Retinal pigment epithelial cell (primary cell): ENCODE results near the gene ADGB.

Experiments
- DNase-seq: peaks from one replicate; pipeline ENCODE4 v3.0.0-alpha.2; 2010; ENCODE audit warnings: low read depth
- H3K4me3 ChIP-seq: 2 replicates; pipeline ENCODE4 v1.5.1; 2011; ENCODE audit warnings: mild to moderate bottlenecking, low read length, control low read depth, moderate library complexity
- CTCF ChIP-seq: conservative IDR thresholded peaks from 2 replicates; pipeline ENCODE4 v1.5.1; 2011; ENCODE audit warnings: low read depth, low read length, control low read depth, inconsistent platforms

Gene ADGB

DNA sequence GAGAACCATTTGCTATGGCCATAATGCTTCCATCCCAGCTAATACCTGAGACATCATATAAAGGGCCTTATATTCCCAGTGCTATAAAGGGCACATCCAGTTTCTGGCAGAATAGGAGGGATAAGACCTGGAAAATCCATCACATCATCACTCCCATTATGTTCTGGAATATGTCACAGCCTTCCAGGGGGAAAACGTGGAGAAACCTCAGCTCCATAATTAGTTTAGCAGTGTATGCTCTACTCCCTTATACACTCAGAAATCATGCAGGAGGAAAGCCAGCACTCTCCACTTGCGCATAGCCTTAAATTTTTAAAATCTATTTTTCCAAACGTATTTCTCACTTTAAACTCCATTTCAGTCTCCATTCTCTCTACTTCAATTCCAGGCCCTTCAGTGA, 140.9 kb downstream of the ADGB start:
- no peak for DNase-seq
- no peak for TF ChIP-seq CTCF

DNA sequence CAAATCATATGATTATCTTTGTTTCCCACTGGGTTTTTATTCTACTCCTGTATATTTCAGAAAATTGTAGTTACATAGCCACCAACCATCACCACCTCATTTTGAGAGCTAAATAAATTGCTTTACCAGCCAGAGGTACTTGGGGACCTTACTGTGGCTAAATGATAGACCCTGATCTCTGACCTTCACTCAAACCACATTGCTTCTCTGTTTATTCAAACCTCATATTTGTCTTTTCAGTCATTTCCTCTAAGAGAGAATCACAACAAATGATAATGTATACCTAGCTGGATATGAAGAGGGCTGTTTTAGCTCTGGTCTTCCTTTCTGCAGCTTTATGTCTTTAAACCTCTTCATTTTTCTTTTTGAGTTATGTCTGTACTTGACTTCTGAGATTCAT, 142.8 kb downstream of the ADGB start:
- TF ChIP-seq CTCF, result no peak
- H3K4me3 ChIP-seq, result no peak overlapping the region
- DNase-seq, result no peak

More for the DNA sequence above, 140.9 kb downstream of the ADGB start:
- no peak overlapping the region for H3K4me3 ChIP-seq

- no peak for DNase-seq
- no peak for TF ChIP-seq CTCF
- H3K4me3 ChIP-seq, result no peak overlapping the region
Observed at GRCh38 chr6:146753306-146753705, 154.5 kb downstream of the ADGB start.

DNA sequence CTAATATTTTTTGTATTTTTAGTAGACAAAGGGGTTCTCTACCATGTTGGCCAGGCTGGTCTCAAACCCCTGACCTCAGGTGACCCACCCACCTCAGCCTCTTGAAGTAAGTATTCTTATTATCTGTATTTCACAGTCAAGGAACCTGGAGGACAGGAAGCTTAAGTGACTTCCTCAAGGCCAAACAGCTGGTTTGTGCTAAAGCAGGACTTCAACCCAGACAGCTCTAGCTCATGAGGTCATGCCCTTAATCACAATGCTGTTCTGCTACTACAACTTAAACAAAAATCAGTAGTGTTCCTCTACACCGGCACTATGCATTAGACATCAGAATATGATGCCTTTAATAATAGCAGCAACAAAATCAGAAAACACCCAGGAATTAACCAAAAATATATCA, 168.9 kb downstream of the ADGB start:
- no peak for TF ChIP-seq CTCF
- H3K4me3 ChIP-seq, result no peak overlapping the region
- DNase-seq, result no peak

DNA sequence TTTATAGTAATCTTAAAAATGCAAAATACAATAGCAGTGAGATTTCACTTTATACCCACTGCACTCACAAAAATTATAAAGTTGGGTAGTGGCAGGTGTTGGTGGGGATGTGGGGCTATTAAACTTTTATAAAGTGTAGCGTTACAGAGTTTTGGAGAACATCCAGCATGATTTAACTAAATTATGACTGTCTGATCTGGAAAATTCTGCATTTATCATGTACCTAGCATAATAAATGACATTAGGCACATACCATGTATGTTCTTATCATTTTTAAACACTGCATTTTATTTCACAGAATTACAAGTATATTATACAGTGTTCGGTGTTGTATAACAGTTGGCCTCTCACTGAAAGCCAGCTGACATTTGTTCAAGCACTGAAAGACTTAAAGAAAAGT, 169.9 kb downstream of the ADGB start:
- DNase-seq, result no peak

DNA sequence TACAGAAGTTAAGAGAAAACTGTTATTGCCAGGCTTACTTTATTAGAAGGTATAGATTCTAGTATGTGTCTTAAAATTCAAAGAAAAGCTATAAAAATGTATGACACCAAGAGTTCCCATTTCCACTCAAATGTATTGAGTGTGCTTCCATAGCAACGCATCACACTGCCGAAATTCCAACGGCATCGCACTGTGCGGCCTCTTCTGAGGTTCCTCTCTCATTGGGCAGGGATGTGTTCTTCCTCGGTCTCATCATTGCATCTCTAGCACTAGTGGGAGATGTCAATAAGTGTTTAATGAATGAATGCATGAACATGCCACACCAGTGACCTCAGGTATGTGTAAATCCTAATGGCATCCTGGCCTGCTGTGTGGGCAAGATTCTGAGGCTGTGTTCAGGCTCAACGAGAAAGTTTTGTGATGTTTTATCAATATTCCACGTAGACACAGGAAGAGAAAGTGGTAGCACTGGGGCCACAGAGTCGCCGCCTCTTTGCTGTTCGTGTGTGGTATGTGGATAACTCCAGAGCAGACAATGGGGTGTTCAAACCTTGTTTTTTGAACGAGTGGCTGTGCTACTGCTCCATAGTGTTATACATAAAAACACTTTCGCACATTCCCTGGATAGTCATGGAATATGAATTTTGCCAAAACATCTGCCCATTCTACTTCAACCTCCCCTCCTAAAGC, 171.6 kb downstream of the ADGB start:
- no peak for DNase-seq
- H3K4me3 ChIP-seq, result no peak overlapping the region
- no peak for TF ChIP-seq CTCF

More for the DNA sequence above, 169.9 kb downstream of the ADGB start:
- no peak for TF ChIP-seq CTCF
- no peak overlapping the region for H3K4me3 ChIP-seq

DNA sequence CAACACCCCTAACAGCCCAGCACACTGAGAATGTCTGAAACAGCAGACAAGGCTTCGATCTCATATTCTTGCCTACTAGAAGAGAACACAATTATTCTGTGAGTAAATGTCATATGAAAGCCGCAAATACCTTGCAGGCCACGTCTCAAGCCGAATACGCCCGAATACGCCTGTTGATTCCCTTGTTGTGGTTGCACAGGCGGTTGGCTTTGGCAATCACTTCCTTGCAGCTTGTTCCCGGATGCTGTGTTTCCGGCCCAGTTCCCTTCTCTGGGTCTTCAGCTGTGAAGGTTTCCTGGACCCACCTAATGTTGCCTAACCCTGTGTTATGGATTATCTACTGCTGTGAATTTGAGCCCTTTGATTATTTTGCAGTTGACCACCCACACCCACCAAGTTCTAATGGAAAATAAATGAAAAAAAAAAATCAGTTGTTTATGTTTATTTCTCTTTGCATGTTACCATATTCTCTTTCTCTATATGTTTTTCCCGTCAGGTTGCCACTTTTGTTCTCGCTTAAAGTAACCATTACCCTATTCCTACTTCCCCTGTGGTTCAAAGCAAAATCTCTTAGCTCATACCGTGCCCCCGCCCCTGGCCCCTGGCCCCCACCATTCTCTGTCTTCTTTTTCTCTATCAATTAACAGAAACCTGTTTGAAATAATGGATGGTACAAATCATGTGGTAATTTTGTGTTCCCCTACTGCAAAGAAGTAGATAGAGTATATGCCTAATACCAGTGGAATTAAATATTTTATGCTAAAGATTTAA, 172.4 kb downstream of the ADGB start:
- no peak overlapping the region for H3K4me3 ChIP-seq
- DNase-seq, result no peak
- TF ChIP-seq CTCF, result no peak
